ENCODE results near the gene MRNIP. TPM values are rescaled to one million over a fixed set of nuclear protein-coding genes. Genes with fewer than 3 reads are reported as not detected.

The MRNIP gene
- polyA plus RNA-seq, 1 donor (not counting 4 experiments of a cell fraction or from before 2014, with no cell fraction given), result 14.9 TPM

DNA sequence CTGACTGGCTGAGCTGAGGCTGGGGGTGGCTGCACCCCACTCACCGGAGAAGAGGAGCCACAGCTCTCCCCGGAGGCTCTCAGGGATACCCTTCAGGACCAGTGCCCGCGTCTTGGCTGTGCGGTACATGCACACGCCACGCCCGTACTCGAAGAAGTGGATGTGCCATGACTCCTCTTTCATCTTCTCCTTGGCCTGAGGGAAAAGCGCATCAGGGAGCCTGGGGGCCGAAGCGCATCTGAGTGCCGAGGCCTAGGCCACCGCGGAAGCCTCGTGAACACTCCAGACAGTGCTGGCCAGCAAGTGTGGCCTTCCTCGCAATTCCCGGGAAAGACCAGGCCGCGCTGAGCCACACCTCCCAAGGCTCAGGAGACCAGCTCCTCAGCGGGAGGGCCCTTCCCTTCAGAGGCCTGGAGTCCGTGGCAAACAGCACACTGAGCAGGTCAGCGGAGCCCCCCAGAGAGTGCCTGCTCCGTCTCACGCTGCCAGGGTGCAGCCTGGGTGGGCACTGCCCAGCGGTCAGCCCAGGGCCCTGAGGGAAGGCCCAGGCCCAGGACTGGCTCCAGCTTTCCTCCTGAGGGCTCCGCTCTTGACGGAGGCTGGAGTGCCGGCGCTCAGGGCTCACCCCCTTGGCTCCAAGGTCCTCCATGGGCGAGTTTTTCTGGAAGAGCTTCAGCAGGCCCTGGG lies 20.5 kb upstream of the MRNIP start:
- TF ChIP-seq, protein P1, sequence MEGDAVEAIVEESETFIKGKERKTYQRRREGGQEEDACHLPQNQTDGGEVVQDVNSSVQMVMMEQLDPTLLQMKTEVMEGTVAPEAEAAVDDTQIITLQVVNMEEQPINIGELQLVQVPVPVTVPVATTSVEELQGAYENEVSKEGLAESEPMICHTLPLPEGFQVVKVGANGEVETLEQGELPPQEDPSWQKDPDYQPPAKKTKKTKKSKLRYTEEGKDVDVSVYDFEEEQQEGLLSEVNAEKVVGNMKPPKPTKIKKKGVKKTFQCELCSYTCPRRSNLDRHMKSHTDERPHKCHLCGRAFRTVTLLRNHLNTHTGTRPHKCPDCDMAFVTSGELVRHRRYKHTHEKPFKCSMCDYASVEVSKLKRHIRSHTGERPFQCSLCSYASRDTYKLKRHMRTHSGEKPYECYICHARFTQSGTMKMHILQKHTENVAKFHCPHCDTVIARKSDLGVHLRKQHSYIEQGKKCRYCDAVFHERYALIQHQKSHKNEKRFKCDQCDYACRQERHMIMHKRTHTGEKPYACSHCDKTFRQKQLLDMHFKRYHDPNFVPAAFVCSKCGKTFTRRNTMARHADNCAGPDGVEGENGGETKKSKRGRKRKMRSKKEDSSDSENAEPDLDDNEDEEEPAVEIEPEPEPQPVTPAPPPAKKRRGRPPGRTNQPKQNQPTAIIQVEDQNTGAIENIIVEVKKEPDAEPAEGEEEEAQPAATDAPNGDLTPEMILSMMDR (optimal IDR thresholded peaks at IDR 0.05 in 1 of 3, IDR thresholded peaks at IDR 0.05 in 1 of 3, conservative IDR thresholded peaks at IDR 0.05 in 1 of 3; ENCODE audit: extremely low read depth in 1 of 3, insufficient read depth in 2 of 3, low read length in 3 of 3), result no peak
- TF ChIP-seq EZH2 (IDR thresholded peaks at IDR 0.05; ENCODE audit: low read length), result no peak
- no peak overlapping the region for H3K27ac ChIP-seq (ENCODE audit: control insufficient read depth, insufficient read depth, low read length)
- peaks cover 9% of the 10 kb centered on the region for H3K9me3 ChIP-seq (ENCODE audit: control insufficient read depth, low read depth, low read length)
- no peak overlapping the region for H3K9ac ChIP-seq (ENCODE audit: control insufficient read depth, extremely low read depth, insufficient read depth, low read length)
- FAIRE-seq (no peak), DNase-seq (ENCODE audit: low read depth, low spot score) (no peak)
- no peak overlapping the region for H3K4me2 ChIP-seq (ENCODE audit: control insufficient read depth, extremely low read depth, insufficient read depth, low read depth, low read length)
- no peaks in the 10 kb centered on the region for H3K79me2 ChIP-seq (ENCODE audit: control insufficient read depth, insufficient read depth, low read length)
- H3K4me1 ChIP-seq (ENCODE audit: control insufficient read depth, extremely low read depth, insufficient read depth, low read length), result no peaks in the 10 kb centered on the region
- no peak overlapping the region for H2AFZ ChIP-seq (ENCODE audit: control insufficient read depth, low read length)
- no peak overlapping the region for H3K4me3 ChIP-seq (ENCODE audit: control insufficient read depth in 2 of 3, extremely low read depth in 1 of 3, insufficient read depth in 2 of 3, low read depth in 1 of 3, low read length in 3 of 3)
- no peaks in the 10 kb centered on the region for H3K9me1 ChIP-seq (ENCODE audit: control insufficient read depth, extremely low read depth, insufficient read depth, low read length)
- H4K20me1 ChIP-seq (ENCODE audit: control insufficient read depth, extremely low read depth, insufficient read depth, low read length), result no peaks in the 10 kb centered on the region
- no peaks in the 10 kb centered on the region for H3K27me3 ChIP-seq (ENCODE audit: control insufficient read depth, extremely low read depth, insufficient read depth, low read length)
- peaks cover 24 to 35% of the 10 kb centered on the region in 2 experiments for H3K36me3 ChIP-seq (ENCODE audit: control insufficient read depth in 2 of 2, extremely low read depth in 1 of 2, insufficient read depth in 2 of 2, low read length in 2 of 2)
- dilution Hi-C loops (cut with MboI; ENCODE audit: extremely low pct_ligation_motif_present, low sequenced_read_pairs), result no loop called here

GRCh38 chr5:179878222-179879002 lies 19.8 kb upstream of the MRNIP start:
- Histone ChIP-seq H3K4me2 (ENCODE audit: control insufficient read depth, extremely low read depth, insufficient read depth, low read depth, low read length) (no peak overlapping the region), H3K9me3 (ENCODE audit: control insufficient read depth, low read depth, low read length) (peaks cover 4% of the 10 kb centered on the region), H3K36me3 (ENCODE audit: control insufficient read depth in 2 of 2, extremely low read depth in 1 of 2, insufficient read depth in 2 of 2, low read length in 2 of 2) (peaks cover 18 to 34% of the 10 kb centered on the region in 2 experiments), H3K79me2 (ENCODE audit: control insufficient read depth, insufficient read depth, low read length) (no peaks in the 10 kb centered on the region), H3K4me1 (ENCODE audit: control insufficient read depth, extremely low read depth, insufficient read depth, low read length) (no peaks in the 10 kb centered on the region), H3K9me1 (ENCODE audit: control insufficient read depth, extremely low read depth, insufficient read depth, low read length) (no peaks in the 10 kb centered on the region), H3K9ac (ENCODE audit: control insufficient read depth, extremely low read depth, insufficient read depth, low read length) (no peak overlapping the region), H3K4me3 (ENCODE audit: control insufficient read depth in 2 of 3, extremely low read depth in 1 of 3, insufficient read depth in 2 of 3, low read depth in 1 of 3, low read length in 3 of 3) (no peak overlapping the region), H4K20me1 (ENCODE audit: control insufficient read depth, extremely low read depth, insufficient read depth, low read length) (no peaks in the 10 kb centered on the region), H3K27ac (ENCODE audit: control insufficient read depth, insufficient read depth, low read length) (no peak overlapping the region), H3K27me3 (ENCODE audit: control insufficient read depth, extremely low read depth, insufficient read depth, low read length) (no peaks in the 10 kb centered on the region), H2AFZ (ENCODE audit: control insufficient read depth, low read length) (no peak overlapping the region)
- TF ChIP-seq, protein P1 (optimal IDR thresholded peaks at IDR 0.05 in 1 of 3, IDR thresholded peaks at IDR 0.05 in 1 of 3, conservative IDR thresholded peaks at IDR 0.05 in 1 of 3; ENCODE audit: extremely low read depth in 1 of 3, insufficient read depth in 2 of 3, low read length in 3 of 3), result no peak
- TF ChIP-seq EZH2 (IDR thresholded peaks at IDR 0.05; ENCODE audit: low read length), result no peak
- dilution Hi-C loops (cut with MboI; ENCODE audit: extremely low pct_ligation_motif_present, low sequenced_read_pairs), result no loop called here
- FAIRE-seq (no peak), DNase-seq (ENCODE audit: low read depth, low spot score) (no peak)
